K562 (cell line): ENCODE data around the gene ZDHHC17. TPM values are rescaled to one million over a fixed set of nuclear protein-coding genes. Genes with fewer than 3 reads are reported as not detected.
A peak's percentile ranks its signal among the peaks of the same experiment; 100 is the strongest.

Experiments
- ATAC-seq: fragments of 200-7000 bp; cut with Tn5 transposase; 3 replicates; pipeline ENCODE4 v1.9.1; 2020; ENCODE audit warnings: moderate library complexity
- BruUV-seq: library from RNA; stranded (reverse); fragments of 400-500 nt; replicated peaks from 2 replicates; lab custom pipeline; 2021; lab: Mats Ljungman, UMichigan
- CTCF ChIA-PET: fragments of 300-600 bp; formaldehyde crosslinking; extraction: SDS; loops from one replicate; lab custom pipeline; 2021; ENCODE audit warnings: low intra/inter-chr PET ratio; lab: Yijun Ruan, JAX
- POLR2A ChIA-PET: fragments of 300-600, 350-650 bp; sonication (Branson Sonifier 250); formaldehyde crosslinking; extraction: SDS; loops from one replicate; lab custom pipeline; 2021; ENCODE audit warnings: antibody characterized with exemption, inconsistent platforms; lab: Yijun Ruan, JAX
- DNase-seq, 4 experiments: peaks; one replicate each; pipeline versions ENCODE4 v3.0.0 to v3.0.0-alpha.2; 2011 to 2018; ENCODE audit warnings: low spot score in 3 of 4, mixed read lengths in 3 of 4; ENCODE audit errors: extremely low read depth in 1 of 4
- FAIRE-seq: peaks from 2 replicates; lab custom pipeline; 2011; peaks lifted over from hg19 to GRCh38; lab: Jason Lieb, UNC
- H2AFZ ChIP-seq: 2 replicates; pipeline ENCODE4 v1.6.0; 2011; ENCODE audit warnings: low read depth, low read length, control low read depth, inconsistent platforms
- H3K27ac ChIP-seq: fragments of 200-600 bp; 3 replicates; pipeline ENCODE4 v1.8.0; 2011; ENCODE audit warnings: low read depth, mild to moderate bottlenecking, control low read depth, inconsistent platforms, low read length, moderate library complexity, mixed read lengths; ENCODE audit errors: extremely low read depth
- H3K27me3 ChIP-seq, 2 experiments: fragments of 300-600 bp in 1 of 2; 2 replicates in 1 of 2; 3 replicates in 1 of 2; pipeline versions ENCODE4 v1.6.0 to v1.8.0; 2011; ENCODE audit warnings: inconsistent platforms in 2 of 2, low read length in 2 of 2, mild to moderate bottlenecking in 1 of 2, mixed read lengths in 1 of 2, moderate library complexity in 1 of 2; ENCODE audit not compliant: control insufficient read depth in 2 of 2, insufficient read depth in 2 of 2
- H3K36me3 ChIP-seq: fragments of 300-600 bp; 3 replicates; pipeline ENCODE4 v1.8.0; 2011; ENCODE audit warnings: mild to moderate bottlenecking, low read length, inconsistent platforms; ENCODE audit not compliant: control insufficient read depth, insufficient read depth
- H3K4me1 ChIP-seq, 2 experiments: fragments of 200-600 bp in 1 of 2; replicated peaks in 1 of 2; 2 replicates in 1 of 2; 3 replicates in 1 of 2; pipeline versions ENCODE4 v1.5.1 to v1.8.0; 2011; ENCODE audit warnings: inconsistent platforms in 2 of 2, low read length in 2 of 2, mild to moderate bottlenecking in 1 of 2, mixed read lengths in 1 of 2, moderate library complexity in 1 of 2; ENCODE audit not compliant: control insufficient read depth in 2 of 2, insufficient read depth in 2 of 2
- H3K4me2 ChIP-seq: 2 replicates; pipeline ENCODE4 v1.6.1; 2011; ENCODE audit warnings: low read length, control low read depth, inconsistent platforms, mixed read lengths; ENCODE audit not compliant: insufficient read depth
- H3K4me3 ChIP-seq: fragments of 200-600 bp; sonication (generic), shearing (Covaris generic); 2 replicates; pipeline ENCODE4 v1.5.1; 2016; ENCODE audit warnings: control low read depth, inconsistent platforms
- H3K79me2 ChIP-seq: fragments of 200-600 bp; 3 replicates; pipeline ENCODE4 v1.8.0; 2011; ENCODE audit warnings: low read length, inconsistent platforms; ENCODE audit not compliant: control insufficient read depth, insufficient read depth
- H3K9ac ChIP-seq, 2 experiments: 2 replicates each; pipeline versions ENCODE4 v1.6.0 to v1.6.1; 2011; ENCODE audit warnings: low read depth in 2 of 2, low read length in 2 of 2, control low read depth in 1 of 2, inconsistent platforms in 1 of 2, mild to moderate bottlenecking in 1 of 2, mixed read lengths in 1 of 2; ENCODE audit not compliant: insufficient read depth in 1 of 2
- H3K9me1 ChIP-seq: one replicate; pipeline ENCODE4 v1.6.0; 2011; ENCODE audit warnings: inconsistent platforms, mild to moderate bottlenecking, low read length, moderate library complexity; ENCODE audit not compliant: control insufficient read depth, insufficient read depth
- H3K9me3 ChIP-seq: replicated peaks from 2 replicates; pipeline ENCODE4 v1.5.1; 2011; ENCODE audit warnings: low read depth, low read length, inconsistent platforms; ENCODE audit not compliant: control insufficient read depth, insufficient read depth
- H4K20me1 ChIP-seq: replicated peaks from 2 replicates; pipeline ENCODE4 v1.6.1; 2011; ENCODE audit warnings: low read length, inconsistent platforms, mixed read lengths; ENCODE audit not compliant: control insufficient read depth, insufficient read depth
- FOXA1 ChIP-seq: fragments of 450-650 bp; IDR thresholded peaks from 2 replicates; pipeline ENCODE4 v1.6.1; 2016; ENCODE audit warnings: mild to moderate bottlenecking, borderline replicate concordance
- TBP ChIP-seq: optimal IDR thresholded peaks from 2 replicates; pipeline ENCODE3; 2011; ENCODE audit warnings: low read depth, low read length, improper control_type of control experiment
- ZNF124 ChIP-seq: sonication (generic); formaldehyde crosslinking; IDR thresholded peaks from 2 replicates; pipeline ENCODE4 v1.8.1; 2022; ENCODE audit warnings: missing genetic modification reagents
- ZNF23 ChIP-seq: fragments of 250-450 bp; sonication (Bioruptor Pico); IDR thresholded peaks from 2 replicates; pipeline ENCODE4 v1.4.0; 2020; ENCODE audit warnings: mild to moderate bottlenecking
- ZNF347 ChIP-seq: fragments of 450-650 bp; formaldehyde crosslinking; IDR thresholded peaks from 2 replicates; pipeline ENCODE4 v1.4.0; 2020; ENCODE audit warnings: low read depth, mild to moderate bottlenecking, moderate library complexity
- WGBS: fragments of 100-300 bp; shearing (Covaris generic); methylation state at CpG from one replicate; pipeline ENCODE4 v1.1.6; 2016; ENCODE audit warnings: low coverage, mixed read lengths; ENCODE audit not compliant: insufficient coverage; ENCODE audit errors: missing lambda C conversion rate; 5-methylcytosine and 5-hydroxymethylcytosine counted together
- in situ Hi-C: fragments of 300-500 bp; cut with MboI; formaldehyde crosslinking; loops from 4 replicates; pipeline ENCODE4 v1.15.0; 2018; ENCODE audit warnings: inconsistent platforms, mixed read lengths
- intact Hi-C: fragments of 100-400 bp; cut with micrococcal nuclease; formaldehyde crosslinking; loops from 2 replicates; pipeline ENCODE4 v1.14.2; 2022
- polyA plus RNA-seq, 8 experiments: library from polyadenylated mRNA; depleted of rRNA in 4 of 8; stranded (reverse) in 5 of 8; unstranded in 3 of 8; fragments of >200 nt; fragmentation: Nextera tagmentation in 2 of 8; fragmentation: Illumina TruSeq in 1 of 8; extraction: Ambion mirVana in 2 of 8; extraction: Trizol in 1 of 8; gene quantifications; 2 replicates each; pipeline versions ENCODE4 v1.2.1 to v1.2.3, GENCODE V29; 2011 to 2014; ENCODE audit warnings: inconsistent platforms in 1 of 8, missing spikeins in 1 of 8
- total RNA-seq, 7 experiments: library from RNA; depleted of rRNA in 6 of 7; stranded (reverse); fragments of >200 nt in 6 of 7; fragmentation: Illumina TruSeq in 2 of 7; extraction: Trizol in 2 of 7; gene quantifications; 2 replicates each; pipeline versions ENCODE4 v1.2.1 to v1.2.3, GENCODE V29; 2011 to 2021; ENCODE audit warnings: low replicate concordance in 1 of 7

ZDHHC17 gene
- total and polyA plus RNA-seq, 9 of the 15 experiments (the other 6 are each of a cell fraction or from before 2014, with no cell fraction given) = 6.7 to 66.0 (median 27.5) TPM

- 57% methylated on average over 8 of the region's 8 CpGs for WGBS
- H3K9ac ChIP-seq = no peak overlapping the region
- H2AFZ ChIP-seq = no peak overlapping the region
- no peaks in the 10 kb centered on the region for H3K36me3 ChIP-seq
- no peaks in the 10 kb centered on the region for H4K20me1 ChIP-seq
- intact Hi-C loops (no loop called here), in situ Hi-C loops (no loop called here)
- H3K79me2 ChIP-seq = no peaks in the 10 kb centered on the region
- H3K27ac ChIP-seq = no peak overlapping the region
- DNase-seq = no peak
- 0 out of 2 replicates have a peak, but pooled peaks cover 2% of the 10 kb centered on the region for H3K9me3 ChIP-seq
- no TSS peak for BruUV-seq
- H3K4me2 ChIP-seq = no peak overlapping the region
- no peak for FAIRE-seq
- ChIA-PET POLR2A (interaction anchor here (0.6 kb wide), 1 partner anchor 331 kb away, joined by 5 read pairs; no protein-coding TSS in a partner anchor), CTCF (no interaction called here)
- no peaks in the 10 kb centered on the region for H3K9me1 ChIP-seq
- no peak for ATAC-seq
- H3K27me3 ChIP-seq = no peaks in the 10 kb centered on the region
- H3K4me3 ChIP-seq = no peak overlapping the region
- TF ChIP-seq ZNF23 (CRISPR knock-in tag) = no peak
- H3K4me1 ChIP-seq = no peaks in the 10 kb centered on the region
Observed at GRCh38 chr12:76740501-76740900, 23.4 kb upstream of the ZDHHC17 start.

DNA sequence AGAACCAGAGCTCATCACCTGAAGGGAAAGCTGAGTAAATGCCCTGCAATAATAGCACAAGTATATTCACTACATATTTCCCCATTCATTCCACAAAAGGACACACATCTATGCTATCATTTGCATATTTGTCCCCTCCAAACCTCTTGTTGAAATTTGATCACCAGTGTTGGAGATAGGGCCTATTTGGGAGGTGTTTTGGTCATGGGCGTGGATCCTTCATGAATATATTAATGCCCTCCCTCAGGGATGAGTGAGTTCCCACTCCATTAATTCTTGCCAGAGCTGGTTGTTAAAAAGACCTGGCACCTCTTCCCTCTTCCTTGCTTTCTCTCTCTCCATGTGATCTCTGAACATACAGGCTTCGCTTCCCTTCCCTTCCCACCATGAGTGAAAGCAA lies 18.6 kb upstream of the ZDHHC17 start:
- FAIRE-seq (no peak), DNase-seq (no peak), ATAC-seq (no peak; the same call in 2 of the 3 replicates)
- TF ChIP-seq ZNF124 (CRISPR knock-in tag) (no peak), FOXA1 (no peak), ZNF347 (CRISPR knock-in tag) (no peak), TBP (peak; percentile 42)
- ChIA-PET CTCF (no interaction called here), POLR2A (interaction anchor here (0.8 kb wide), 1 partner anchor 18 kb away, joined by 3 read pairs; no protein-coding TSS in a partner anchor)
- in situ Hi-C loops (no loop called here), intact Hi-C loops (no loop called here)
- WGBS = 34% methylated on average over 2 of the region's 2 CpGs
- H3K9me1 ChIP-seq = no peaks in the 10 kb centered on the region
- no peak overlapping the region for H3K4me3 ChIP-seq
- no peak overlapping the region for H3K4me2 ChIP-seq
- no peaks in the 10 kb centered on the region for H3K27me3 ChIP-seq
- no peaks in the 10 kb centered on the region for H4K20me1 ChIP-seq
- H3K27ac ChIP-seq = no peak overlapping the region
- no peaks in the 10 kb centered on the region for H3K4me1 ChIP-seq
- no peaks in the 10 kb centered on the region for H3K79me2 ChIP-seq
- no TSS peak for BruUV-seq
- no peaks in the 10 kb centered on the region for H3K36me3 ChIP-seq
- H3K9ac ChIP-seq = no peak overlapping the region
- H3K9me3 ChIP-seq = no peaks in the 10 kb centered on the region
- no peak overlapping the region for H2AFZ ChIP-seq
